Measurements from ENCODE around the gene ELMO1.

The ELMO1 gene

GRCh38 chr7:37117292-37117691 lies 331.4 kb downstream of the ELMO1 start:
- DNase-seq: no peak

- no peak for DNase-seq
Observed at GRCh38 chr7:37116093-37116701, 332.5 kb downstream of the ELMO1 start.

GRCh38 chr7:37113661-37114355 lies 334.9 kb downstream of the ELMO1 start:
- no peak for DNase-seq

GRCh38 chr7:37112876-37113275 lies 335.8 kb downstream of the ELMO1 start:
- DNase-seq: no peak

- DNase-seq: no peak
Observed at GRCh38 chr7:37112218-37112617, 336.4 kb downstream of the ELMO1 start.

- DNase-seq: no peak
Observed at GRCh38 chr7:37111459-37111858, 337.2 kb downstream of the ELMO1 start.

- DNase-seq: no peak
Observed at GRCh38 chr7:37110660-37111424, 337.8 kb downstream of the ELMO1 start.

- DNase-seq: no peak
Observed at GRCh38 chr7:37109843-37110242, 338.8 kb downstream of the ELMO1 start.

GRCh38 chr7:37109016-37109683 lies 339.5 kb downstream of the ELMO1 start:
- DNase-seq: no peak

- no peak for DNase-seq
Observed at GRCh38 chr7:37108615-37109014, 340.0 kb downstream of the ELMO1 start.

GRCh38 chr7:37107047-37107750 lies 341.5 kb downstream of the ELMO1 start:
- DNase-seq: no peak

GRCh38 chr7:37105762-37106161 lies 342.9 kb downstream of the ELMO1 start:
- no peak for DNase-seq

- DNase-seq: no peak
Observed at GRCh38 chr7:37104822-37105518, 343.7 kb downstream of the ELMO1 start.

GRCh38 chr7:37102518-37103137 lies 346.0 kb downstream of the ELMO1 start:
- no peak for DNase-seq

GRCh38 chr7:37100735-37101331 lies 347.8 kb downstream of the ELMO1 start:
- no peak for DNase-seq

GRCh38 chr7:37098762-37099161 lies 349.9 kb downstream of the ELMO1 start:
- DNase-seq: no peak

- no peak for DNase-seq
Observed at GRCh38 chr7:37097983-37098382, 350.7 kb downstream of the ELMO1 start.

- DNase-seq: no peak
Observed at GRCh38 chr7:37097276-37097675, 351.4 kb downstream of the ELMO1 start.

- no peak for DNase-seq
Observed at GRCh38 chr7:37096341-37096740, 352.3 kb downstream of the ELMO1 start.

GRCh38 chr7:37095122-37095521 lies 353.5 kb downstream of the ELMO1 start:
- DNase-seq: no peak

- no peak for DNase-seq
Observed at GRCh38 chr7:37093257-37093656, 355.4 kb downstream of the ELMO1 start.

Measured in right kidney (tissue), 1 donor.